Neural crest cell (in vitro differentiated cells): ENCODE measurements around the gene WDR70. TPM values are rescaled to one million over a fixed set of nuclear protein-coding genes. Genes with fewer than 3 reads are reported as not detected.

Source experiments
- DNase-seq: peaks from one replicate; pipeline ENCODE4 v3.0.0; 2021; ENCODE audit warnings: low read depth, mixed read lengths, low spot score
- H3K27ac Mint-ChIP-seq: one replicate; pipeline ENCODE4 v1.8.0; 2021; ENCODE audit warnings: mild to moderate bottlenecking, mixed read lengths; ENCODE audit not compliant: unreplicated experiment
- H3K27me3 Mint-ChIP-seq: 2 replicates; pipeline ENCODE4 v1.8.0; 2021; ENCODE audit warnings: low read depth, mild to moderate bottlenecking, mixed read lengths
- H3K36me3 Mint-ChIP-seq: 2 replicates; pipeline ENCODE4 v1.8.0; 2021; ENCODE audit warnings: low read depth, mild to moderate bottlenecking, mixed read lengths
- H3K4me1 Mint-ChIP-seq: 2 replicates; pipeline ENCODE4 v1.8.0; 2021; ENCODE audit warnings: mixed read lengths
- H3K4me3 Mint-ChIP-seq: one replicate; pipeline ENCODE4 v1.8.0; 2021; ENCODE audit warnings: mild to moderate bottlenecking, mixed read lengths
- H3K9me3 Mint-ChIP-seq: 2 replicates; pipeline ENCODE4 v1.8.0; 2021; ENCODE audit warnings: mixed read lengths
- total RNA-seq: library from RNA; stranded (reverse); gene quantifications from 2 replicates; pipeline ENCODE4 v1.2.1, GENCODE V29; 2021
- TF ChIP-seq, protein P1 (sequence below): fragments of 200-600 bp; sonication (generic); conservative IDR thresholded peaks from 2 replicates; pipeline ENCODE4 v1.5.0; 2021; ENCODE audit warnings: antibody characterized with exemption, mild to moderate bottlenecking

Gene WDR70
- total RNA-seq, 1 donor from 2014 or later, result 46.5 TPM

DNA sequence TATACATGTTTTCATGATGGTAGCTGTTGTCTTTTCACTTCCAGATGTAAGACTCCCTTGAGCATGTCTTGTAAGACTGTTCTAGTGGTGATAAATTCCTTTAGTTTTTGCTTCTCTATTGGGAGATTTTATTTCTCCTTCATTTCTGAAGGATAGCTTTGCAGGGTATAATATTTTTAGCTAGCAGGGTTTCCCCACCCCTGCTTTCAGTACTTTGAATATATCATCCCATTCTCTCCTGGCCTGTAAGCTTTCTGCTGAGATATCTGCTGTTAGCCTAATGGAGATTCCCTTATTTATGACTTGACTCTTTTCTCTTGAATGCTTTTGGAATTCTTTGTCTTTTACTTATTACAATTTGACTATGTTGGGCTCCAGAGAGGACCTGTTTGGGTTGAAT lies 249.8 kb downstream of the WDR70 start:
- H3K27me3 Mint-ChIP-seq, result no peaks in the 10 kb centered on the region
- peaks cover 29% of the 10 kb centered on the region for H3K36me3 Mint-ChIP-seq
- TF ChIP-seq, protein P1, sequence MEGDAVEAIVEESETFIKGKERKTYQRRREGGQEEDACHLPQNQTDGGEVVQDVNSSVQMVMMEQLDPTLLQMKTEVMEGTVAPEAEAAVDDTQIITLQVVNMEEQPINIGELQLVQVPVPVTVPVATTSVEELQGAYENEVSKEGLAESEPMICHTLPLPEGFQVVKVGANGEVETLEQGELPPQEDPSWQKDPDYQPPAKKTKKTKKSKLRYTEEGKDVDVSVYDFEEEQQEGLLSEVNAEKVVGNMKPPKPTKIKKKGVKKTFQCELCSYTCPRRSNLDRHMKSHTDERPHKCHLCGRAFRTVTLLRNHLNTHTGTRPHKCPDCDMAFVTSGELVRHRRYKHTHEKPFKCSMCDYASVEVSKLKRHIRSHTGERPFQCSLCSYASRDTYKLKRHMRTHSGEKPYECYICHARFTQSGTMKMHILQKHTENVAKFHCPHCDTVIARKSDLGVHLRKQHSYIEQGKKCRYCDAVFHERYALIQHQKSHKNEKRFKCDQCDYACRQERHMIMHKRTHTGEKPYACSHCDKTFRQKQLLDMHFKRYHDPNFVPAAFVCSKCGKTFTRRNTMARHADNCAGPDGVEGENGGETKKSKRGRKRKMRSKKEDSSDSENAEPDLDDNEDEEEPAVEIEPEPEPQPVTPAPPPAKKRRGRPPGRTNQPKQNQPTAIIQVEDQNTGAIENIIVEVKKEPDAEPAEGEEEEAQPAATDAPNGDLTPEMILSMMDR, result no peak
- H3K4me1 Mint-ChIP-seq, result no peaks in the 10 kb centered on the region
- no peak overlapping the region for H3K27ac Mint-ChIP-seq
- peaks cover 13% of the 10 kb centered on the region for H3K9me3 Mint-ChIP-seq
- no peak for DNase-seq
- no peak overlapping the region for H3K4me3 Mint-ChIP-seq

DNA sequence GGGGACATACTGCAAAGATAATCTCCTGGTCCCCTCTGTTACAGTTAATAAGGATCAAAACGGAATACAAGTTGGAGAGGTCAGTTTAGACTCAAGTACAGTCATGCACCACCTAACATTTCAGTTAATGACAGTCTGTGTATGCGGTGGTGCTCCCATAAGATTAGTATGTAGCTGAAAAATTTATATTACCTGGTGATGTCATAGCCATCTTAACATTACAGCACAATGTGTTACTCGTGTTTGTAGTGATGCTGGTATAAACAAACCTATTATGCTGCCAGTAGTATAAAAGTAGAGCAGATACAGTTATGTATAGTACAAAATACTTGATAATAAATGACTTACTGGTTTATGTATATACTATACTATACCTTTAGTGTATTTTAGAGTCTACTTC lies 252.8 kb downstream of the WDR70 start:
- no peaks in the 10 kb centered on the region for H3K4me1 Mint-ChIP-seq
- H3K36me3 Mint-ChIP-seq, result peaks cover 26% of the 10 kb centered on the region
- no peak overlapping the region for H3K4me3 Mint-ChIP-seq
- no peak for DNase-seq
- no peaks in the 10 kb centered on the region for H3K27me3 Mint-ChIP-seq
- TF ChIP-seq, protein P1, result no peak
- peaks cover 19% of the 10 kb centered on the region for H3K9me3 Mint-ChIP-seq
- no peak overlapping the region for H3K27ac Mint-ChIP-seq

DNA sequence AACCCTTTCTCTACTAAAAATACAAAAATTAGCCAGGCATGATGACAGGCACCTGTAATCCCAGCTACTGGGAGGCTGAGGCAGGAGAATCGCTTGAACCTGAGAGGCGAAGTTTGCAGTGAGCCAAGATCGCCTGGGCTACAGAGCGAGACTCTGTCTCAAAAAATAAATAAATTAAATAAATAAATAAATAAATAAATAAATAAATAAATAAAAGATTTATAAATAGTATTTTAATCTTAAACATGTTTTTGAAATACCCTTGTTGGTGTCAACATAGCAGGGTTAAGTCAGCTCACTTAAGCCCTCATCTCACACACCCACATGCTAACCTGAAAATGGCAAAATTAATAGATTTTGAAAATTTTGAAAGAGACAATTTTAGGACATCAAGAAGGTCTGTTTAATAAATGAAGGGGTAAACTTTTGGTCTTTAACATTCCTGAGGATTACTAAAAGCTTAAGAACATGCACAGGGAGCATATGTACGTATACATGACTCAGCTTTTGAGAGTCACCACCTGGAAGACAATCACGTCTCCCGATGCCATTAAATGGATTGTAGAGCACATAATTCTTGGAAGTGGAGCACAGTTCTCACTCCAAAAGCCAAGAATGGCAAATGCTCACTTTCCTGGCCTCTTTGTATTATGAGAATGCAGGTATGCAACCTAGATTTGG lies 258.2 kb downstream of the WDR70 start:
- Mint-ChIP-seq H3K4me1 (peaks cover 30% of the 10 kb centered on the region), H3K9me3 (peaks cover 6% of the 10 kb centered on the region), H3K36me3 (peaks cover 2% of the 10 kb centered on the region), H3K4me3 (no peak overlapping the region), H3K27me3 (no peaks in the 10 kb centered on the region), H3K27ac (no peak overlapping the region)
- DNase-seq, result no peak
- TF ChIP-seq, protein P1, result no peak

DNA sequence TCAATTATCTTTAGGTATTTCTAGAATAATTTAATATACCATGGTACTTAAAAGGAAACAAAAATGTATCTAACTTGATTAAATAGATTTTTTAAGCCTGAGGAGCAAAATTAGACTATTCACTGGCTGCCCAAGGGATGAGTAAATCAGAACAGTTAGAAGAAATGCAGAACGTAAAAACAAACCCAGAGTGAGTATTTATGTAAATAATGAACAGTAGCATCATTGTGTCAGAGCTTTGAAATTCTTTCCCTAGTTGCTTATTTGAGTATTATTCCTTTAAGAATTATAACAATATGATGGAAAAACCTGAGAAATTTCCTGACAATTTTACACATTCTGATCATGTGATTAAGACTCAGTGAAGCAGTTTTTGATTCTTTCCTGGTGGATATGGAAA lies 259.8 kb downstream of the WDR70 start:
- H3K4me1 Mint-ChIP-seq, result peaks cover 30% of the 10 kb centered on the region
- H3K27ac Mint-ChIP-seq, result no peak overlapping the region
- DNase-seq, result no peak
- no peaks in the 10 kb centered on the region for H3K27me3 Mint-ChIP-seq
- TF ChIP-seq, protein P1, result no peak
- H3K4me3 Mint-ChIP-seq, result no peak overlapping the region
- peaks cover 7% of the 10 kb centered on the region for H3K9me3 Mint-ChIP-seq
- peaks cover 3% of the 10 kb centered on the region for H3K36me3 Mint-ChIP-seq

DNA sequence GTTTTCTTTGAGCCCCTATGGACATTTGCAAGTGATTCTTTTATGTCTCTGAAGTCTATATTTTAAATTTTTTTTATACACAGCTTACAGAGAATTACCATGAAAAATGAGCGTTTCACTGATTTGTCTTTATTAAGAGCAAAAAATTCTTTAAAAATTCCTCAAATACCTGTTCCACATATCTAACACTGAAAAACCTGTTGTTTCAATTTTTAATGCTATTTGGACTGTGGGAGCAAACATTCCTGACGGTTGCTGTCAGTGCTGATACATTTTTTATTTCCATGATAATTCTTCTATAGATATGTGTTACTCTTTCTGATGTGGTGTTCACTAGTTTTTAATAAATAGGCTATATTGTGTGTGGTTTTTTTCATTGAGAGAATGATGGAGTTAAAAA lies 261.0 kb downstream of the WDR70 start:
- Mint-ChIP-seq H3K27ac (no peak overlapping the region), H3K27me3 (no peaks in the 10 kb centered on the region), H3K4me1 (peaks cover 30% of the 10 kb centered on the region), H3K4me3 (no peak overlapping the region), H3K36me3 (peaks cover 13% of the 10 kb centered on the region), H3K9me3 (peaks cover 13% of the 10 kb centered on the region)
- TF ChIP-seq, protein P1, result no peak
- DNase-seq, result no peak
